ENCODE measurements around the gene IDUA. TPM values are rescaled to one million over a fixed set of nuclear protein-coding genes. Genes with fewer than 3 reads are reported as not detected.

The IDUA gene
- total and polyA plus RNA-seq, 2 of the 4 experiments (the other 2 are of a cell fraction): 0.72 to 12.5 TPM

DNA sequence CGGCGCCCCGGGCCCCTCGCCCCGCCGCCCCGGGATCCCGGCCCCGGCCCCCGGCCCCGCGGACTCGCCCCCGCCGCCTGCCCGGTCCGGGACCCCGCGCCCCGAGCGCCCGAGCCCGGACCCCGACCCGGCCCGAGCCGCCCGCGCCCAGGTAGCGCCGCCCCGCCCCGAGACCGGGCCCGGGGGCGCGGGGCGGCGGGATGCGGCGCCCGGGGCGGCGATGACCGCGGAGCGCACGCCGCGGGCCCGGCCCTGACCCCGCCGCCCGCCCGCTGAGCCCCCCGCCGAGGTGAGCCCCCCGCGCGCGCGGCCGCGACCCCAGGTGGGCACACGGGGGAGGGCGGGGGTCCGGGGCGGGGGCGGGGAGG lies 24.8 kb downstream of the IDUA start:
- no peak for TF ChIP-seq MXI1 (IDR thresholded peaks at IDR 0.05; ENCODE audit: borderline replicate concordance, low read depth, low read length)
- no peak for TF ChIP-seq CEBPB (IDR thresholded peaks at IDR 0.05; ENCODE audit: low read depth, low read length)
- TF ChIP-seq SMC3 (IDR thresholded peaks at IDR 0.05; ENCODE audit: low read depth, low read length): no peak
- TF ChIP-seq FOS (IDR thresholded peaks at IDR 0.05; ENCODE audit: low read depth, low read length): no peak
- H2AK5ac ChIP-seq (ENCODE audit: low read depth, low read length): no peak overlapping the region
- H2AFZ ChIP-seq (replicated peaks; ENCODE audit: low read length, poor library complexity): no peak overlapping the region
- H3K23ac ChIP-seq (ENCODE audit: low read depth, low read length): no peak overlapping the region
- peaks cover 2% of the 10 kb centered on the region; the same call in 1 of the 2 replicates for H3K9me3 ChIP-seq (ENCODE audit: control insufficient read depth, insufficient read depth, low read length)
- BruUV-seq (replicated peaks): no TSS peak
- no peak overlapping the region for H3K9ac ChIP-seq (ENCODE audit: low read depth, low read length)
- H2BK15ac ChIP-seq (ENCODE audit: low read depth, low read length): no peak overlapping the region
- H4K8ac ChIP-seq (ENCODE audit: low read depth in 2 of 2, low read length in 2 of 2): no peak overlapping the region
- no peak overlapping the region for H2AK9ac ChIP-seq (replicated peaks; ENCODE audit: low read depth, low read length, poor library complexity)
- peaks cover 13% of the 10 kb centered on the region for H3K4me1 ChIP-seq (ENCODE audit: control insufficient read depth, insufficient read depth, low read length)
- in situ Hi-C loops (cut with MboI; ENCODE audit: low sequenced_read_pairs): no loop called here
- H3K14ac ChIP-seq (replicated peaks; ENCODE audit: low read depth, low read length): no peak overlapping the region
- intact Hi-C loops (cut with micrococcal nuclease): loop anchor here (5.0 kb wide), 2 partner anchors 121 to 336 kb away; partner anchors contain the start of gene UVSSA
- DNase-seq: no peak
- peaks cover 19% of the 10 kb centered on the region for H3K27me3 ChIP-seq (ENCODE audit: control insufficient read depth, insufficient read depth, low read length)
- H2BK5ac ChIP-seq (ENCODE audit: low read depth, low read length, poor library complexity, severe bottlenecking): no peak overlapping the region
- H3K79me1 ChIP-seq (ENCODE audit: low read depth in 1 of 2, low read length in 2 of 2): peaks cover 0 to 4% of the 10 kb centered on the region in 2 experiments; a peak in 1 of 4 replicates
- no peak overlapping the region for H3K18ac ChIP-seq (ENCODE audit: low read depth, low read length)
- no peak overlapping the region for H4K91ac ChIP-seq (ENCODE audit: insufficient read depth, low read depth, low read length)
- no peak overlapping the region for H3K56ac ChIP-seq (ENCODE audit: extremely low read depth, insufficient read depth, low read length)
- H3K4me3 ChIP-seq (ENCODE audit: insufficient read depth, low read depth, low read length): peak overlapping the region; percentile 38
- dilution Hi-C loops (cut with HindIII; ENCODE audit: low sequenced_read_pairs, unreplicated experiment): no loop called here
- peak; percentile 1 for ATAC-seq (ENCODE audit: low read depth)
- peaks cover 5% of the 10 kb centered on the region; the same call in 1 of the 2 replicates for H3K36me3 ChIP-seq (ENCODE audit: control insufficient read depth, insufficient read depth, low read length)
- H2BK20ac ChIP-seq (ENCODE audit: low read depth, low read length): no peak overlapping the region
- no peak overlapping the region for H3K4me2 ChIP-seq (ENCODE audit: low read depth, low read length)
- H3K27ac ChIP-seq (ENCODE audit: insufficient read depth, low read length): no peak overlapping the region
- no peak overlapping the region for H2BK120ac ChIP-seq (ENCODE audit: low read depth, low read length)
- H4K20me1 ChIP-seq (ENCODE audit: insufficient read depth, low read length): peaks cover 27% of the 10 kb centered on the region
- H3K4ac ChIP-seq (ENCODE audit: low read depth, low read length): no peak overlapping the region
- WGBS, 2 experiments (ENCODE audit: extremely low coverage in 2 of 2, insufficient read length in 1 of 2): 0% methylated on average over 12 of the region's 69 CpGs; no CpG with 5 or more reads in 1 of the 2 experiments
- POLR2A ChIA-PET (ENCODE audit: unreplicated experiment): no interaction called here
- CTCF ChIA-PET: no interaction called here
- H4K5ac ChIP-seq (ENCODE audit: low read depth, low read length): no peak overlapping the region
- H3K9me1 ChIP-seq (ENCODE audit: insufficient read depth, low read length): peaks cover 4% of the 10 kb centered on the region; the same call in 1 of the 2 replicates
